ENCODE results near the gene TMEM141.

GRCh38 chr9:136799854-136800657 lies 8.9 kb downstream of the TMEM141 start:
- no peak for TF ChIP-seq CTCF (IDR thresholded peaks at IDR 0.05; ENCODE audit: extremely low read depth in 1 of 2, insufficient read depth in 1 of 2, low read depth in 1 of 2, low read length in 2 of 2)
- TF ChIP-seq EZH2 (IDR thresholded peaks at IDR 0.05; ENCODE audit: borderline replicate concordance, low read depth, low read length, severe bottlenecking) = no peak

Measured in endothelial cell of umbilical vein (primary cell).